COLO668 (cell line): ENCODE measurements around the gene NRG3.
"Not testable (repeated sequence)": the region's sequence is repeated elsewhere in the genome, so short reads cannot be mapped to it uniquely, and the experiment has no call there.

Experiments used
- DNase-seq: peaks from one replicate; lab custom pipeline; 2025; ENCODE audit not compliant: unreplicated experiment; lab: John Stamatoyannopoulos, UW

The NRG3 gene

GRCh38 chr10:82653244-82654155, 778.5 kb downstream of the NRG3 start:
- no peak for DNase-seq

DNA sequence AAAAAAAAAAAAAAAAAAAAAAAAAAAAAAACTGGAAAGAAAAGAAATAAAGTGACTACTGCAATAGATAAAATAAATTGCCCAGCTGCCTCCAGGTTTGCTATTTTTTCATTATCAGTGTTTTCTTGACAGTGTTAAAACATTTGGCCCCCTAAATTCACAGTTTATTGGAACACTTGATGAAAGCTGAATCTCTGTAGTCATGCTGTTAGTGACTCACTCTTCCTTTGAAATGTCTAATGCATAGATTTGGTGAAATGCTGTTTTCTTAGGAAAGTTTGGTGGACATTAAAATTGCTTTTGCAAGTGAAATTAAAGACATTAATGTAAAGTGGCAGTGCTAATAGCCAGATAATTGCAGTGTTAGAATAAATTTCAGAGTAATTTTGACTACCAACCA, 785.2 kb downstream of the NRG3 start:
- no peak for DNase-seq

- no peak for DNase-seq
These were observed 786.0 kb downstream of the NRG3 start for GRCh38 chr10:82660986-82661385.

DNA sequence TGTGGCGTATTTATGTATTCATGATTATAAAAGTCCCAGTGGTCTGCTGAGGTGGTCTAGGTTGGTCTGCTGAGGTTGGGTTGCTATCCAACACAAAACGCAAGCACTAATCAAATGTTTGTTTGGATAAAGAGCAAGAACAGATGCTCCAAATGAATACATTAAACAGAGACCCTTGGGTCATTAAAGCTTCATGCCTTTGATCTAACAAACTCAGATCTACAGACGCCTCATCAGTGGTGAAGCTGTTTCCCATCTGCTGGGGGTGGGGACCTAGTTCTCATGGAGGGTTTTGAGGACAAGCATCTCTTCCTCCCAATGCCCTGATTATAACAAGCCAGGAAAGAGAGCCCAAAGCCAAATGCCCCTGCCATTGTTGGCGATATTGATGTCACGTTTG, 786.7 kb downstream of the NRG3 start:
- DNase-seq = no peak

DNA sequence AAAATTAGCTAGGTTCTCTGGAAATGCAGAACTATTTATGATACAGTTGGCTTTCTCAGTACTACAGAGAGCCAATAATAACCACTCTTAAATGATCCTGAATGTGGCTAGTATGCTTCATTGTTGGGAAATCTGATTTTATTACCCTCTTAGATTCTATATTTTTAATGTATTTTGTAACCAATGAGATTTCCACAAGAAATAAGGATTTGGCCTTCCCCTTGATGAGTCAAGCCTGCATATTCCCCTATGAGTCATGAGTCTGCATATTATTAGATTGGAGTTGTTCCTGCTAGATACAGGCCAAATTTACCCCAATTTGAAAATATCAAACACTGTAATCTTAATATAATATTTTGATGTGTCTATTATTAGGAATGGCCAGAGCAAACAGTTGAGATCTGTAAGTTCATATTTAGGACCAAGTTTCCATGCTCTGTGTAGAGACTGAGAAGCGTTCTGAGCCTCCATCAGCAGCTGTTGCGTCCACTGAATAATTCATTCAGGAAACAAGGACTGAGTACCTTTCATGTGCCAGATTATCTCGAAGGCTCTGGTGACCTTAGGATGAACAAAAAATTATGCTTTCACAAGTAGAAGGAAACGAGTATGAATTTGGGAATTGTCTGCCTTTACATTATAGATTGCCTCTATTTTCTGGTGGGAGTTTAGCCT, 793.4 kb downstream of the NRG3 start:
- no peak for DNase-seq

GRCh38 chr10:82674036-82674435, 799.0 kb downstream of the NRG3 start:
- DNase-seq = no peak

- DNase-seq = not testable (repeated sequence)
These were observed 802.9 kb downstream of the NRG3 start for GRCh38 chr10:82677932-82678331.

GRCh38 chr10:82678451-82678850, 803.5 kb downstream of the NRG3 start:
- DNase-seq = not testable (repeated sequence)

- no peak for DNase-seq
These were observed 805.6 kb downstream of the NRG3 start for GRCh38 chr10:82680608-82681007.

- DNase-seq = no peak
These were observed 809.0 kb downstream of the NRG3 start for GRCh38 chr10:82683945-82684344.

DNA sequence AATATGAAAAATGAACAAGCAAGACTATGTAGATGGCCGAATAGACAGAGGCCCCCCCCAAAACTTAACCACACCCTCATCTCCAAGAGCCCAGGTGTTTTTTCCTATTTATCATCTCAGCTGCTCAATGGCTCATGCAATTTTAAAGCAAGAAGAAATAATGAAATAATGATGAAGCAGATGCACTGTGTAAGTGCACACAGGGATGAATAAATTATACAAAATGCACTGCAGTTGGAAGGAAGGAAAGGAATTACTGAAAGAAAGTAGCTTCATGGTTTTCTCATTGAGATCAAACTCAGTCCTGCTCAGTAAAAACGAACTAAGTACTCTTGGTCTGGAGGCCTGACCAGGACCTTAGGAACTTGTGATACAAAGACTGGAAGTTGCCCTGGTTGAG, 810.1 kb downstream of the NRG3 start:
- DNase-seq = no peak

DNA sequence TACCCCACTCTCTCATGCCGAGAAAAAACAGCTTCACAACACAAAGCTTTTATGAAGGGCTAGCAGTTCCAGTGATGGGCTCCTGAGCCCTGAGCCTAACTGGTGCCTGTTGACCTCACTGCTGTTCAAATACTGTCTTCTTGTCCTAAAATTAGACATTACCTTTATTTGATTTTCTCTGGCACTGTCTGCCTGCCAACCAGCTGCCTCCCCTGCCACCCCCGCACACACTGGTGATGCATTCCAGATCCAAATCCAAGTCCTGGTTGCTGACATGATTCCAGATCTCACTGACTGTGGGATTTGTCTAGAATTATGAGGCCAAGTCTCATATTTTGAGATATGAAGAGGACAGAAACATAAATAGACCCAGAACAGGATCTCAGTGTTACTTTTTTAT, 816.2 kb downstream of the NRG3 start:
- no peak for DNase-seq

GRCh38 chr10:82692458-82692857, 817.5 kb downstream of the NRG3 start:
- DNase-seq = no peak

- no peak for DNase-seq
These were observed 846.8 kb downstream of the NRG3 start for GRCh38 chr10:82721831-82722230.

DNA sequence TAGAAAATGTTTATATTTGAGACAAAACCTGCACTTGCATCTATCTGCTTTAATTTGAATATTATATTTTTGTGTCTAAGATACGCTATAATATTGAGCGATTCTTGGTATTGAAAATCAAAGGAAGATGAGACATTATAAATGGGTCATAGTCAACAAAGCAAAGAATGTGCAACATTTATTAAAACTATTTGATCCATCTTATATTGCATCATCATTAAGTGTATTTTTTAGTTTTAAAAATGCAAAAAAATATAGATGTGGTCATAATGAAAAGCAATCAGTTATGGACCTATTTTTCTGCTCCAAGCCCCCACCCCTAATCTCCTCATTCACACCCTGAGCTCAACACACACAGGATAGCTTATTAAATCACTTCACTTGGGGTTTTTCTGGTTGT, 847.3 kb downstream of the NRG3 start:
- DNase-seq = no peak

DNA sequence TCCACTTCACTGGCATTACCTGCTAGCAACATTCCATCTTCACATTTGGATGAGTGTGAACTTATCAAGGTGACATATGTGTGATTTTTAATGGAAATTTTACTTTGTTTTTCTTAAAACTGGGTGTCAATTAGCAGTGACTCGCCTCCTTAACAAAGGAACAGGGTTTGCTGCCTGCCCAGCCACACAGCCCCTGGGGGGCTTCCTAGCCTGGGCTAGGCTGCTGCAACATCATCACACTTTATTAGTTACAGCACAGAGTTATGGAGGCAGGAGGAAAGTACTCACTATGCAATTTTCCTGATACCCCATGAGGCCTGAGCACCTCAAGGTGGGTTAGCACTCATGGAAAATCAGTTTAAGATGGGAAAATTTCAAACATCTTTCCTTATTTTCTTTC, 861.3 kb downstream of the NRG3 start:
- no peak for DNase-seq

DNA sequence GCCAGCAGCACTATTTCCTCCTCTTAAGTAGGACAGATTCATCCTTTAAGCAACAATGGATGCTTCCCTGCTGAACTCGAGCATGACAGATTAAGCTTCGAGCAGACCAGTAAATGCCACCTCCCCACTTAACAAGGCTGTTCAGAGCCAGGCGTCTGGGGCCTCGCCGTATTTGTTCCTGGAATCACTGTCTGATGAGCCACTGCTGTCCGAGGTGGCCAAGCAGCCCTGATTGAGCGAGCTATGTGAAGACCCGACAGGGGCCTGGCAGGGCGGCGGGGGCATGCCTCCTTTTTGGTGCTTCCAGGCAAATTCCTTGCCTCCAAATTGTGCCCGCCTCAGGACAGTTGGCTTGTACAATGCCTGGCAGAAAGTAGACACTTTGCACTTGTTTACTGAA, 862.6 kb downstream of the NRG3 start:
- no peak for DNase-seq

- DNase-seq = no peak
These were observed 863.6 kb downstream of the NRG3 start for GRCh38 chr10:82738592-82738991.

DNA sequence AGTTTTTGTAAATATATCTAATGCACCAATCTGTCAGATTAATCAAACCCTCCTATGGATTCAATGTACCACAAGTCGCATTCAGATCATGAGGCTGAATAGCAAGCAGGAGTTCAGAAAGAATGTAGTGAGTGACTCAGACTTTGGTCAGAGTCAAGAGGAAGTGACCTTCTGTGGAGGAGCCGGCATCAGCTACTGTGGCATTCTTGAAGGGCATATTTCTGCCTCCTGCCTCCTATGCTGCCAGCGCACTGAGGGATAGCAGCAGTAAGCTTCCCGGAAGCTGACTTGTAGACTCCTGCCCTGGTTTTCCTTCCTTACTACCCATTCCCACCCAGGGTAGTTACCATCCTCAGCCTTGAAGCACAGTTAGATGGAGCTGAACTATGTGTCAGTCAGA, 867.5 kb downstream of the NRG3 start:
- DNase-seq = no peak

DNA sequence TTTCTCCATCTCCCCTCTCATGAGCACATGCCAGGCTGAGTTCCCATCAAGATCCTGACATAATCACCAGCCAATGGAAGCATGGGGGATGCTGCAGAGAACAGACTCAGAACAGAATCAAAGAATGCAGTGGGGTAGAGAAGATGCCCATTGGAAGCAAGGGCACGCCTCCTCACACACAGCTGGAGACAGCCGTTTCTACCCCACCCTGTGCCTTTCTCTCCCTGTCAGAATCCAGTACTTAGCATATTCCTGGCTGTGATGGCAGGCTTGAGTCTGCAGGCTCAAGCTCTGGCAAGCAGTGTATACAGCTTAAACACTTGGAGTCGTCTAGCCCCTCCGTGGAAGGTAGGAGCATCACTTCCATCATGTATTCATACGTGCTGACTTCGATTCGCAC, 867.9 kb downstream of the NRG3 start:
- no peak for DNase-seq

DNA sequence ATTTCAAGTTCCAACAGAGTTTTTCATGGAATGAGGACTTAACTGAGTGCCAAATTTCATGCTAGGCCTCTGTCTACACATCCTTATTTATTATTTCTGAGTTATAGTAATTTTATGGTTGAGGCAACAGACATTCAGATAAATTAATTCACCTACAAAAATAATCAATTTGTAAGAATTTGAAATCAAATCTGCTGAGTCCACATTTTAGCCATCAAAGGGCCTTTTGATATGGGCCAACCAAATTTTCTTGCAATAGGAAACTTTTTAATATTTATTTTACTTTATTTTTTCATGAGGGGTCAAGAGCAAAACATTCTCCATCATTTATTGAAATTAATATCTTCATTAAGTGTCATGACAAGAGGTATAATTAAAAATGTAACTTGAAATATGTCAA, 875.5 kb downstream of the NRG3 start:
- DNase-seq = no peak

DNA sequence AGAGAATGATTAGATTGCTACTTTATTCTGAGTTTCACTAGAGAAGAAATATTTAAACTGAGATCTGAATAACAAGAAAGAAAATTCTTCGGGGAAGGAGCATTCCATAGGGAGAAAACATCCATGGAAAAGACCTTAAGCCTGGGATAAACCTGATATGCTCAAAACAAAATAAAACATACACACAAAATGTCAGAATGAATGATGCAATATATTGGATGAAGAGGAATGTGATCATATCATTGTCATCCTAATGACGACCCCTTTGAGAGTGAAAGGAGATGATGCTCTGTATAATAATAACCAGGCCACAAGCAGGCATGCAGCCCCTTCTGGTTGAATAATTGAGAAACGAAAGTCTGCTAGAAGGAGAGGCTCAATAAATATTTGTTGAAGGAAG, 882.4 kb downstream of the NRG3 start:
- DNase-seq = no peak
